Panc1 (cell line): Measurements from ENCODE around the gene SLCO3A1.

ENCODE experiments used
- CTCF ChIP-seq: fragments of 450-650 bp; IDR thresholded peaks from 2 replicates; pipeline ENCODE4 v1.5.1; 2017; ENCODE audit warnings: mild to moderate bottlenecking
- REST ChIP-seq, 2 experiments: IDR thresholded peaks; 2 replicates each; pipeline ENCODE4 v1.6.1; 2011 to 2012; ENCODE audit warnings: low read depth in 2 of 2, control low read depth in 1 of 2, low read length in 1 of 2, mild to moderate bottlenecking in 1 of 2, moderate library complexity in 1 of 2; ENCODE audit not compliant: insufficient read depth in 1 of 2

DNA sequence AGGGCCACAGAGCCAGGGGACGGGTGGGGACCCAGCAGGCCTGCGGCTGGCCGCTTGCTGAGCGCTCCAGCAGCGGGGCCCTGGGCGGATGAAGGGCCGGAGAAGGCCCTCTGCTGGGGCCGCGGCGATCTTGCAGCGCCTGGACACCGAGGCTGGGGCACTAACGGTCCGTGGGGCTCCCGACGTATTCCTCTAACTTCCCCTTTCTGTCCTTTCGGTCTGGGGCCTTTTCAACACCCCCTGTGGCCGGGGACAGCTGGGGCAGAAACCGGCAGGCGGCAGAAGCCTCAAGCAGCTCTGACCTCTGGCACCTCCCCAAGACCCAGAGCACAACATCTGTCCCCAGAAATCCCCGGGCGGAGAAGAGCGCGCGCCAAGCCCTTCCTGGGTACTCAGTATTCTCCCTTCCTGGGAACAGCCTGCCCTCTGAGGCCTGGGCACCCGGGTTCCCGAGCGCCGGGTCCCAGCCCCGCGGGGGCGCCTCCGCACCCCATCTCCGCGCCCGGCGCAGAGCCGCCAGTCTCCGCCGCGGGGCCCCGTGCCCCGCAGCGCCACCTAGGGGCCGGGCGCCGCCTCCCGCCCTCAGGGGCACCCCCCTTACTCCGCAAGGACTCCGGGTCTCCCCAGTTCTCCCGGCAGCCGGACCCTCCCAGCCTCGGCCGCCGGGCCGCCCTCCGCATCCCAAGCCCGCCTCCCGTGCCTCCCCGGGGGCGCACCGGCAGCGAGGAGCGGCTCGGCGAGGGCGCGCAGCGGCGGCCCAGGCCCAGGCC lies 582 bp upstream of the SLCO3A1 start:
- TF ChIP-seq CTCF, result peak; percentile 97
- TF ChIP-seq REST (IDR thresholded peaks at IDR 0.05; ENCODE audit: insufficient read depth in 1 of 2, low read depth in 2 of 2, low read length in 1 of 2), result no peak
